ENCODE results near the gene FAM117A. TPM values are rescaled to one million over a fixed set of nuclear protein-coding genes. Genes with fewer than 3 reads are reported as not detected.

FAM117A gene
- total RNA-seq, 1 experiment from 2014 or later: 41.5 TPM

DNA sequence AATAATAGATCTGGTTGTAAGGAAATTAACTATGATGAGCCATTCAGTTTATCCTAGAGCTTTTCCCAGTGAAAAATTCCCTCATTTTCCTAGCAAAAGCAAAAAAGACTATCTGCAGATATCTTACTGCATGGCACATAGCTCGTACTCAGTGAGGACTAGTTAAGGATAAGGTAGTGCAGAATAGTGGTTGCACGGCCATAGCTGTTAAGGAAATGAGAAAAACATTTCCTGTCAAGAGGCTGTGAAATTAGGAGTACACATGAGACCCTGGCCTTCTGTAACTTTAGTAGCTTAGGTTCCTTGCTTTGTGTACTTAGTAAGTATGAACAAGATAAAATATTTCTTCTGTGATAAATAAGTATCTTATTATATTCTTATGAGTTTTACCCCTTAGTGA lies 34.8 kb upstream of the FAM117A start:
- no peak for DNase-seq
- no peaks in the 10 kb centered on the region for H3K27me3 Mint-ChIP-seq (ENCODE audit: insufficient read depth, unreplicated experiment)
- no peak overlapping the region for H3K4me3 Mint-ChIP-seq (ENCODE audit: unreplicated experiment)
- BruUV-seq (replicated peaks): no TSS peak
- Histone ChIP-seq H3K4me1 (no peaks in the 10 kb centered on the region), H3K27me3 (replicated peaks; ENCODE audit: control insufficient read depth, insufficient read depth, low read length) (no peaks in the 10 kb centered on the region), H3K4me3 (ENCODE audit: low read depth, low read length) (no peak overlapping the region), H3K9me3 (no peaks in the 10 kb centered on the region), H3K36me3 (ENCODE audit: control insufficient read depth, insufficient read depth, low read length) (peaks cover 7% of the 10 kb centered on the region)
- intact Hi-C loops (cut with micrococcal nuclease; ENCODE audit: unreplicated experiment): loop anchor here (2.0 kb wide), 1 partner anchor 24 kb away; no protein-coding TSS in a partner anchor
- ChIA-PET POLR2A (interaction anchor here (0.5 to 1.5 kb wide), 3 partner anchors 10 to 35 kb away, joined by 3 to 4 read pairs (median 3); partner anchors contain the start of genes FAM117A and KAT7), CTCF (interaction anchor here (0.5 to 0.6 kb wide), 3 partner anchors 16 to 1050 kb away, joined by 3 to 7 read pairs (median 6); no protein-coding TSS in a partner anchor)
- no peaks in the 10 kb centered on the region for H3K4me1 Mint-ChIP-seq (ENCODE audit: low read depth, unreplicated experiment)
- H3K9me3 Mint-ChIP-seq (ENCODE audit: unreplicated experiment): no peaks in the 10 kb centered on the region
- peaks cover 91% of the 10 kb centered on the region for H3K36me3 Mint-ChIP-seq (ENCODE audit: insufficient read depth, unreplicated experiment)
- TF ChIP-seq, protein P1, sequence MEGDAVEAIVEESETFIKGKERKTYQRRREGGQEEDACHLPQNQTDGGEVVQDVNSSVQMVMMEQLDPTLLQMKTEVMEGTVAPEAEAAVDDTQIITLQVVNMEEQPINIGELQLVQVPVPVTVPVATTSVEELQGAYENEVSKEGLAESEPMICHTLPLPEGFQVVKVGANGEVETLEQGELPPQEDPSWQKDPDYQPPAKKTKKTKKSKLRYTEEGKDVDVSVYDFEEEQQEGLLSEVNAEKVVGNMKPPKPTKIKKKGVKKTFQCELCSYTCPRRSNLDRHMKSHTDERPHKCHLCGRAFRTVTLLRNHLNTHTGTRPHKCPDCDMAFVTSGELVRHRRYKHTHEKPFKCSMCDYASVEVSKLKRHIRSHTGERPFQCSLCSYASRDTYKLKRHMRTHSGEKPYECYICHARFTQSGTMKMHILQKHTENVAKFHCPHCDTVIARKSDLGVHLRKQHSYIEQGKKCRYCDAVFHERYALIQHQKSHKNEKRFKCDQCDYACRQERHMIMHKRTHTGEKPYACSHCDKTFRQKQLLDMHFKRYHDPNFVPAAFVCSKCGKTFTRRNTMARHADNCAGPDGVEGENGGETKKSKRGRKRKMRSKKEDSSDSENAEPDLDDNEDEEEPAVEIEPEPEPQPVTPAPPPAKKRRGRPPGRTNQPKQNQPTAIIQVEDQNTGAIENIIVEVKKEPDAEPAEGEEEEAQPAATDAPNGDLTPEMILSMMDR (IDR thresholded peaks at IDR 0.05; ENCODE audit: insufficient read depth in 1 of 2, low read depth in 1 of 2, low read length in 1 of 2, severe bottlenecking in 1 of 2, unreplicated experiment in 1 of 2): no peak
- H3K27ac Mint-ChIP-seq (ENCODE audit: unreplicated experiment): no peak overlapping the region

DNA sequence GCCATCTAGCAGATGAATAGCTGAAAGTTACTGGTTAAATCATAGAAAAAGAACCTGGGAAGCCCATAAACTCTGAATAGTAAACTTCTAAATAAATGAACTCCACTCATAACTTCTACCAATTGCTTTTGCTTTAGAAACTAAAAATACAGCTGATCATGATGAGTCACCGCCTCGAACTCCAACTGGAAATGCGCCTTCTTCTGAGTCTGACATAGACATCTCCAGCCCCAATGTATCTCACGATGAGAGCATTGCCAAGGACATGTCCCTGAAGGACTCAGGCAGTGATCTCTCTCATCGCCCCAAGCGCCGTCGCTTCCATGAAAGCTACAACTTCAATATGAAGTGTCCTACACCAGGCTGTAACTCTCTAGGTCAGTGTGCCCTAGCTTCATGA lies 34.3 kb upstream of the FAM117A start:
- H3K27ac Mint-ChIP-seq (ENCODE audit: unreplicated experiment): no peak overlapping the region
- H3K27me3 ChIP-seq (replicated peaks; ENCODE audit: control insufficient read depth, insufficient read depth, low read length): no peaks in the 10 kb centered on the region
- ChIA-PET POLR2A (interaction anchor here (0.5 to 1.5 kb wide), 3 partner anchors 10 to 35 kb away, joined by 3 to 4 read pairs (median 4); partner anchors contain the start of genes FAM117A and KAT7), CTCF (interaction anchor here (0.5 to 0.6 kb wide), 4 partner anchors 10 to 1051 kb away, joined by 3 to 7 read pairs (median 6); partner anchors contain the start of gene KAT7)
- H3K4me1 Mint-ChIP-seq (ENCODE audit: low read depth, unreplicated experiment): no peaks in the 10 kb centered on the region
- no peak overlapping the region for H3K4me3 ChIP-seq (ENCODE audit: low read depth, low read length)
- H3K4me1 ChIP-seq: no peaks in the 10 kb centered on the region
- intact Hi-C loops (cut with micrococcal nuclease; ENCODE audit: unreplicated experiment): loop anchor here (2.0 kb wide), 1 partner anchor 25 kb away; no protein-coding TSS in a partner anchor
- peaks cover 7% of the 10 kb centered on the region for H3K36me3 ChIP-seq (ENCODE audit: control insufficient read depth, insufficient read depth, low read length)
- no TSS peak for BruUV-seq (replicated peaks)
- no peaks in the 10 kb centered on the region for H3K9me3 ChIP-seq
- no peak for DNase-seq
- peaks cover 94% of the 10 kb centered on the region for H3K36me3 Mint-ChIP-seq (ENCODE audit: insufficient read depth, unreplicated experiment)
- no peaks in the 10 kb centered on the region for H3K27me3 Mint-ChIP-seq (ENCODE audit: insufficient read depth, unreplicated experiment)
- H3K9me3 Mint-ChIP-seq (ENCODE audit: unreplicated experiment): no peaks in the 10 kb centered on the region
- TF ChIP-seq, protein P1 (IDR thresholded peaks at IDR 0.05; ENCODE audit: insufficient read depth in 1 of 2, low read depth in 1 of 2, low read length in 1 of 2, severe bottlenecking in 1 of 2, unreplicated experiment in 1 of 2): no peak
- no peak overlapping the region for H3K4me3 Mint-ChIP-seq (ENCODE audit: unreplicated experiment)

DNA sequence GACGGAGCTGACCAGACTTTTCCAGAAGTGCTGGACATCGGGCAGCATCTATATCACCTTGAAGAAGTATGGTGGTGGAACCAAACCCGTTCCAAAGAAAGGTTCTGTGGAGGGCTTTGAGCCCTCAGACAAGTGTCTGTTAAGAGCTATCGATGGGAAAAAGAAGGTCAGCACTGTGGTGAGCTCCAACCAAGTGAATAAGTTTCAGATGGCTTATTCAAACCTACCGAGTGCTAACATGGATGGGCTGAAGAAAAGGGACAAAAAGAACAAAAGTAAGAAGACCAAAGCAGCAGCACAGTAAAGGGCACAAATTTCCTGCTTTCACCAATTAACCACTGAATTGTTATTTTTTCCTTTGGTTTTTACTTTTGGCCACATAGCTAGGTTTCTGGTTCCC lies 31.4 kb upstream of the FAM117A start:
- DNase-seq: no peak
- no peaks in the 10 kb centered on the region for H3K4me1 ChIP-seq
- ChIA-PET CTCF (interaction anchor here (0.6 to 1.0 kb wide), 2 partner anchors 31 to 41 kb away, joined by 3 read pairs; partner anchors contain the start of gene FAM117A), POLR2A (no interaction called here)
- intact Hi-C loops (cut with micrococcal nuclease; ENCODE audit: unreplicated experiment): no loop called here
- H3K4me3 ChIP-seq (ENCODE audit: low read depth, low read length): no peak overlapping the region
- peaks cover 97% of the 10 kb centered on the region for H3K36me3 Mint-ChIP-seq (ENCODE audit: insufficient read depth, unreplicated experiment)
- no peak overlapping the region for H3K4me3 Mint-ChIP-seq (ENCODE audit: unreplicated experiment)
- H3K36me3 ChIP-seq (ENCODE audit: control insufficient read depth, insufficient read depth, low read length): peaks cover 14% of the 10 kb centered on the region
- H3K9me3 Mint-ChIP-seq (ENCODE audit: unreplicated experiment): no peaks in the 10 kb centered on the region
- H3K27me3 ChIP-seq (replicated peaks; ENCODE audit: control insufficient read depth, insufficient read depth, low read length): no peaks in the 10 kb centered on the region
- TF ChIP-seq, protein P1 (IDR thresholded peaks at IDR 0.05; ENCODE audit: insufficient read depth in 1 of 2, low read depth in 1 of 2, low read length in 1 of 2, severe bottlenecking in 1 of 2, unreplicated experiment in 1 of 2): no peak
- no peaks in the 10 kb centered on the region for H3K27me3 Mint-ChIP-seq (ENCODE audit: insufficient read depth, unreplicated experiment)
- H3K4me1 Mint-ChIP-seq (ENCODE audit: low read depth, unreplicated experiment): no peaks in the 10 kb centered on the region
- no peak overlapping the region for H3K27ac Mint-ChIP-seq (ENCODE audit: unreplicated experiment)
- no peaks in the 10 kb centered on the region for H3K9me3 ChIP-seq
- no TSS peak for BruUV-seq (replicated peaks)

Data from Caco-2 (cell line).